Tibial artery (tissue), 4 donors: ENCODE results near the gene VAV3.

Experiments used
- DNase-seq, 2 donors: peaks; one replicate each; pipeline ENCODE4 v3.0.0-alpha.2; 2019
- H3K27ac ChIP-seq, 2 donors: fragments of 200-600 bp; sonication (generic) in 1 of 2; 1 replicate in 1 of 2; 2 replicates in 1 of 2; pipeline ENCODE4 v1.5.1; 2018 to 2019; ENCODE audit warnings: mild to moderate bottlenecking in 1 of 2
- H3K27me3 ChIP-seq, 2 donors: fragments of 200-600 bp; sonication (generic) in 1 of 2; one replicate each; pipeline versions ENCODE4 v1.5.1 to v1.6.0; 2016 to 2019
- H3K36me3 ChIP-seq, 3 donors: fragments of 200-600 bp; sonication (generic) in 2 of 3; one replicate each; pipeline ENCODE4 v1.5.1; 2016 to 2019; ENCODE audit warnings: mild to moderate bottlenecking in 2 of 3
- H3K4me1 ChIP-seq, 4 donors: fragments of 200-600 bp; sonication (generic) in 2 of 4; 1 replicate in 3 of 4; 2 replicates in 1 of 4; pipeline ENCODE4 v1.5.1; 2016 to 2019
- H3K4me3 ChIP-seq, 2 donors: fragments of 200-600 bp; sonication (generic) in 1 of 2; 1 replicate in 1 of 2; 2 replicates in 1 of 2; pipeline ENCODE4 v1.5.1; 2018 to 2019; ENCODE audit warnings: mild to moderate bottlenecking in 2 of 2
- H3K9me3 ChIP-seq, 3 donors: fragments of 200-600 bp; sonication (generic) in 1 of 3; one replicate each; pipeline ENCODE4 v1.5.1; 2016 to 2019
- intact Hi-C: fragments of 100-400 bp; cut with DNase I; formaldehyde crosslinking; loops from one replicate; pipeline ENCODE4 v1.15.0; 2023; ENCODE audit warnings: low total_unique reads
- TF ChIP-seq, protein P1 (sequence below), 2 experiments: fragments of 200-600 bp in 1 of 2; fragments of 450-650 bp in 1 of 2; IDR thresholded peaks; one replicate each; pipeline ENCODE4 v1.5.1; 2017 to 2019; ENCODE audit warnings: antibody characterized with exemption in 2 of 2, mild to moderate bottlenecking in 1 of 2, moderate library complexity in 1 of 2

Gene VAV3

DNA sequence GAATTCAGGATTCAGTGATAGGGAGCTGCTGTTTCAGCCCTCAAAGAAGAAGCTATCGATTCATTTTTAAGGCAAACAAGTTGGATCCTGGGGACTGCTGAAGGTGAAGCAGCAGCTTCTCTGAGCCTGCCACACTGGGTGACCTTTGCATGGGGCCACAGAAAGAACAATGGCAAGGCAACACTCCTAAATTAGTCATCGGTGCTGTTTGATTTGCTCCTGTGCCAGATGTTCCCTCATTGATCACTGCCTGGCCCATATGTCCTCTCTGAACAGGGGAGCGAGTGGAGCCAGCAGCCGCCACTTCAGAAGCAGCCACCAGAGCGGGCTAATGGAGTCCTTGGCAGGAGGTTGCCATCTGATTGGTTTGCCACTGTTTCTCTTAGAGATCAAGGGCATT lies 432.7 kb downstream of the VAV3 start:
- no peaks in the 10 kb centered on the region for H3K36me3 ChIP-seq
- H3K27ac ChIP-seq, result no peak overlapping the region
- no peak overlapping the region for H3K4me3 ChIP-seq
- peaks cover 0 to 3% of the 10 kb centered on the region in 2 donors for H3K27me3 ChIP-seq
- no peaks in the 10 kb centered on the region for H3K4me1 ChIP-seq
- intact Hi-C loops, result no loop called here
- no peaks in the 10 kb centered on the region for H3K9me3 ChIP-seq
- TF ChIP-seq, protein P1, sequence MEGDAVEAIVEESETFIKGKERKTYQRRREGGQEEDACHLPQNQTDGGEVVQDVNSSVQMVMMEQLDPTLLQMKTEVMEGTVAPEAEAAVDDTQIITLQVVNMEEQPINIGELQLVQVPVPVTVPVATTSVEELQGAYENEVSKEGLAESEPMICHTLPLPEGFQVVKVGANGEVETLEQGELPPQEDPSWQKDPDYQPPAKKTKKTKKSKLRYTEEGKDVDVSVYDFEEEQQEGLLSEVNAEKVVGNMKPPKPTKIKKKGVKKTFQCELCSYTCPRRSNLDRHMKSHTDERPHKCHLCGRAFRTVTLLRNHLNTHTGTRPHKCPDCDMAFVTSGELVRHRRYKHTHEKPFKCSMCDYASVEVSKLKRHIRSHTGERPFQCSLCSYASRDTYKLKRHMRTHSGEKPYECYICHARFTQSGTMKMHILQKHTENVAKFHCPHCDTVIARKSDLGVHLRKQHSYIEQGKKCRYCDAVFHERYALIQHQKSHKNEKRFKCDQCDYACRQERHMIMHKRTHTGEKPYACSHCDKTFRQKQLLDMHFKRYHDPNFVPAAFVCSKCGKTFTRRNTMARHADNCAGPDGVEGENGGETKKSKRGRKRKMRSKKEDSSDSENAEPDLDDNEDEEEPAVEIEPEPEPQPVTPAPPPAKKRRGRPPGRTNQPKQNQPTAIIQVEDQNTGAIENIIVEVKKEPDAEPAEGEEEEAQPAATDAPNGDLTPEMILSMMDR (IDR thresholded peaks at IDR 0.05), result no peak
- DNase-seq, result no peak

DNA sequence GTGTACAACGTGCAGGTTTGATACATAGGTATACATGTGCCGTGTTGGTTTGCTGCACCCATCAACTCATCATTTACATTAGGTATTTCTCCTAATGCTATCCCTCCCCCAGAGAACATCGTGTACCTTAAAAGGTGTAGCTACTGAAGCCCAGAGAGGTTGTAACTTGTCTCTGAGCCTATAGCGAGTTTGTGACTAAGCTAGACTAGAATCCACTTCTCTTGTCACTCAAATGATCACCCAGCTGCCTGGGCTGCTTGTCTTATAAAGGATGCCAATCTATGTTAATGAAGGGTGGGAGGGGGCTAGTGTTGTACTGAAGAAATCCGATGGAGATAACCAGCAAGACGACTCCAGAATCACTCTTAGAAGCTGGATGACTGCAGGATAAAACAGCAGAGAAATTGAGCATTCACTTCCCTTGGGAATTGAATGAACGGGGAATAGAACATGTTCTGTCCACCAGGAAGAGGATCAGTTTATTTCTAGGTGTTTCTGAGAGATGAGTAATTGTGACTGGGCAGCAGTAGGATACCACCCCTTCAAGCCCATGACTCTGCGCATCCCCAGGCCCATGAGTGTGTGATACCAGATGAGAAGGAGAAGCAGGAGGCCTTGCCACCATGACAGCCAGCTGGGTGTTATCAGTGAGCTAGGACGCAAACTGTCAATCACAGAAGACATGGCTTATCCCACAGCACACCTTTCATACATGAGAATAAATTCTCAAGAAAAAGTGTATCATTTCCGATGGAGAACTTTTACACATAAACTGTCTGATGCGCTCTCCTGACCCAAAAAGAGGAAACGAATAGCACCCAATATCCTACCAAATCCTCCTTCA lies 433.7 kb downstream of the VAV3 start:
- TF ChIP-seq, protein P1 (IDR thresholded peaks at IDR 0.05), result no peak
- H3K4me1 ChIP-seq, result no peaks in the 10 kb centered on the region
- no peaks in the 10 kb centered on the region for H3K36me3 ChIP-seq
- no peak for DNase-seq
- no peaks in the 10 kb centered on the region for H3K9me3 ChIP-seq
- peaks cover 0 to 3% of the 10 kb centered on the region in 2 donors for H3K27me3 ChIP-seq
- intact Hi-C loops, result no loop called here
- H3K27ac ChIP-seq, result no peak overlapping the region
- no peak overlapping the region for H3K4me3 ChIP-seq

DNA sequence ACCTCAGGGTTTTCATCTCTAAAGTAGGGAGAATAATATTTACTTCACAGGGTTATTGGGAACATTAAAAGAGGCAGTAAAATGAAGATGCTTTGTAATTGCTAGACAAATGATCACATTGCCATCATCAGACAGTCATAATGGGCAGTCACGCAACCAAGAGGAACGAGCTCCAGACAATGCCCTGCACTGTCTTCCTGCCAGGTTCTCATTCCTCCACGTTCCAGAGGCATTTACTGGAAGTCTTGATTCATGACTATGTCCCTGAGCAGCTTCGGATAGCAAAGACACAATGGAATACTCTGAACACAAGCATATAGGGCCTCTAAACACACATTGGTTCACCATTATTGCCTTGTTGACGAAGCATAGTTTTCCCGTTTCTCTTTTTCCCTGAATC lies 434.4 kb downstream of the VAV3 start:
- intact Hi-C loops, result no loop called here
- peaks cover 0 to 3% of the 10 kb centered on the region in 2 donors for H3K27me3 ChIP-seq
- H3K9me3 ChIP-seq, result no peaks in the 10 kb centered on the region
- TF ChIP-seq, protein P1 (IDR thresholded peaks at IDR 0.05), result no peak
- H3K4me1 ChIP-seq, result no peaks in the 10 kb centered on the region
- no peak for DNase-seq
- no peaks in the 10 kb centered on the region for H3K36me3 ChIP-seq
- H3K27ac ChIP-seq, result no peak overlapping the region
- H3K4me3 ChIP-seq, result no peak overlapping the region

DNA sequence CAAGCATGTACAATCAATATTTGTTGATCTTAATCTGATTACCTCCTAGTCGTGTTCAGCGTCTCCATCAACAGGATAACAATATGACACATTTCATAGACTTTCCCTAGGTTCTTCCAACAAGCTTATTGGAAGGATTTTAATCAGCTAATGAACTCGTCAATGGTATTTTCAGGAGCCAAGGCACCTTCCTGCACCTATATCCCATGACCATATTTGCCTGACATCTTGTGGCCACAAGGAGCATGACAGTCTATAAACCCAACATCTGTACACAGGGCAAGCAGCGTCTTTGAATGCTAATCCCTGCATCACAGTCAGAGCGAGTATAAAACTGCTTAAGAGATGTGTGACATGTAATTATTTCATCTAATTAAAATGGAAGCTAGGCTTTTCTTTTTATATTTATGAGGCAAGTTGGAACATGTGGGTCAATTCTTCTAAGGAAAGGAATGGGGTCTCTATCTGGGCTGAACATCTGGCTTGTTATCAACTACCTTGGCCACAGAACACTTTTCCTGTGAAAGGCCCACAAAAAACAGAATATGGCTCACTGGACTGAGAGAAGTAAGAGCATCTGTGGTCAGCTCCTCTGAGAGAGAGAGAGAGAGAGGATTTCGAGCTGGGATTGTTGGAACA lies 435.4 kb downstream of the VAV3 start:
- intact Hi-C loops, result no loop called here
- peaks cover 0 to 2% of the 10 kb centered on the region in 2 donors for H3K27me3 ChIP-seq
- H3K36me3 ChIP-seq, result no peaks in the 10 kb centered on the region
- DNase-seq, result no peak
- H3K4me3 ChIP-seq, result no peak overlapping the region
- TF ChIP-seq, protein P1 (IDR thresholded peaks at IDR 0.05), result peak; percentile 30 to 35
- H3K9me3 ChIP-seq, result no peaks in the 10 kb centered on the region
- H3K27ac ChIP-seq, result no peak overlapping the region
- no peaks in the 10 kb centered on the region for H3K4me1 ChIP-seq

DNA sequence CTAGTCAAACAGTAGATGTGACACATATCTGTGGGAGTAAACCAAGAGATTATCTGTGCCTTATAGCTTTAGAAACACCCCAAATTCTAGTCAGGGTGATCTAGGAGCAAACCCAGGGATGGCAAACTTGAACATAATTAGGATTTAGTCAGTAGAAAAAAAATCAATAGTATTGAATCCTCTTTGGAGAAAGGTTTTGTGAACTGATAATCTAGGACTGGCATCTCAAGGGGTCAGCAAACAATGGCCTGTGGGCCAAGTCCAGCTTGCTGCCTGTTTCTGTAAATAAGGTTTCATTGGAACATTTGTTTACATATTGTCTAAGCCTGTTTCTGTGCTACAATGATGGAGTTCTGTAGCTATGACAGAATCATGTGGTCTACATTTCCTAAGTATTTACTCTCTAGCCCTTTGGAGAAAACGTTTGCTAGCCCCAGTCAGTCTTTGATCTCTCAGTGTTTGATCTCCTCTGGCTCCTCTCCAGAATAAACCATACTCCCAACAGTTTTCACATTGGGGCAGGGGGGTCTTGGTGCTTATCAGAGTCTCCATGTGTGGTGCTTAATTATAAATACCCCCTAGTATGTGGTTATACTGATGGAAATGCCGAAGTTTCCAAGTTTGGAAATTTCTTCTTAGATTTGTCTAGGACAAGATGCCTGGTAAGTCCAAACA lies 438.3 kb downstream of the VAV3 start:
- Histone ChIP-seq H3K9me3 (no peaks in the 10 kb centered on the region), H3K27ac (no peak overlapping the region), H3K36me3 (no peaks in the 10 kb centered on the region), H3K4me1 (no peaks in the 10 kb centered on the region), H3K4me3 (no peak overlapping the region), H3K27me3 (no peaks in the 10 kb centered on the region)
- TF ChIP-seq, protein P1 (IDR thresholded peaks at IDR 0.05), result no peak
- intact Hi-C loops, result no loop called here
- DNase-seq, result no peak
